ENCODE measurements around the gene GSG1L.

GRCh38 chr16:27768651-27769272 lies 294.8 kb downstream of the GSG1L start:
- TF ChIP-seq, protein P1, sequence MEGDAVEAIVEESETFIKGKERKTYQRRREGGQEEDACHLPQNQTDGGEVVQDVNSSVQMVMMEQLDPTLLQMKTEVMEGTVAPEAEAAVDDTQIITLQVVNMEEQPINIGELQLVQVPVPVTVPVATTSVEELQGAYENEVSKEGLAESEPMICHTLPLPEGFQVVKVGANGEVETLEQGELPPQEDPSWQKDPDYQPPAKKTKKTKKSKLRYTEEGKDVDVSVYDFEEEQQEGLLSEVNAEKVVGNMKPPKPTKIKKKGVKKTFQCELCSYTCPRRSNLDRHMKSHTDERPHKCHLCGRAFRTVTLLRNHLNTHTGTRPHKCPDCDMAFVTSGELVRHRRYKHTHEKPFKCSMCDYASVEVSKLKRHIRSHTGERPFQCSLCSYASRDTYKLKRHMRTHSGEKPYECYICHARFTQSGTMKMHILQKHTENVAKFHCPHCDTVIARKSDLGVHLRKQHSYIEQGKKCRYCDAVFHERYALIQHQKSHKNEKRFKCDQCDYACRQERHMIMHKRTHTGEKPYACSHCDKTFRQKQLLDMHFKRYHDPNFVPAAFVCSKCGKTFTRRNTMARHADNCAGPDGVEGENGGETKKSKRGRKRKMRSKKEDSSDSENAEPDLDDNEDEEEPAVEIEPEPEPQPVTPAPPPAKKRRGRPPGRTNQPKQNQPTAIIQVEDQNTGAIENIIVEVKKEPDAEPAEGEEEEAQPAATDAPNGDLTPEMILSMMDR (IDR thresholded peaks at IDR 0.05; ENCODE audit: insufficient read depth, low read length, poor library complexity, severe bottlenecking) = no peak
- no peak for TF ChIP-seq EZH2phosphoT487 (conservative IDR thresholded peaks at IDR 0.05; ENCODE audit: low read length)
